DMS 273 treated with DMSO at 0.1 percent for 48 hours (cell line): ENCODE results near the gene MEF2B.
"Not testable (repeated sequence)": the region's sequence is repeated elsewhere in the genome, so short reads cannot be mapped to it uniquely, and the experiment has no call there.

Experiments
- DNase-seq: peaks from one replicate; lab custom pipeline; 2025; lab: John Stamatoyannopoulos, UW

The MEF2B gene

DNA sequence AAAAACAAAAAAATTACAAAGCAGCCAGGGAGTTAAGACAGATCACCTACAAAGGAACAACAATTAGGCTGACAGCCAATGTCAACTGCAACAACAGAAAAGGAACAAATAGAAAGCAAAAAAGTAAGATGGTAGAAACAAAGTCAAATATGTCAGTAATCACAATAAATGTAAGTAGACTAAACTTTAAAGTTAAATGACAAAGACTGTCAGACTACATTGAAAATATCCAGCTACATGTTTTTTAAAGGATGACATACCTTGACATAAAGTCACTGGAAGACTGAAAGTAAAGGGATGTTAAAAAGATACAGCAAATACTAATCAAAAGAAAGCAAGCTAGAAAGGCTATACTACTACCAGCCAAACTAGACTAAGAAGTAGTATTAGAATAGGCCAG lies 46.7 kb downstream of the MEF2B start:
- DNase-seq: no peak

DNA sequence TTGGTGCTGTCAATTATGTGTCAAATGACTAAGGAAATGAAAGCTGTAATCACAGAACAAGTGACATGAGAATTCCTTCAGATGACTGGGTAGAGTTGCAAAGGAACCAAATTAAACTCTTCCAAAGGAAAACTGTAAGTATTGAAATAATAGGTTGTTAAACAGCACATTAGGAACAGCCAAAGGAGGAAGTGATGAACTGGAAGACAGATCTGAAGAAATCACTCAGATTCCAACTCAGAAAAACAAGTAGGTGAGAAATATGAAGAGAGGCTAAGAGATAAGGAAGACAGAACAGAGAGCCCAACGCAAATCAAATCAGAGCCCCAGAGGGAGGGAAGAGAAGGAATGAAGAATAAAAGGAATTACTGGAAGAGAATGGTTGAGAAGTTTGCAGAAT lies 47.2 kb downstream of the MEF2B start:
- DNase-seq: no peak

- no peak for DNase-seq
Observed at GRCh38 chr19:19121371-19121770, 48.7 kb downstream of the MEF2B start.

GRCh38 chr19:19120308-19121231 lies 49.5 kb downstream of the MEF2B start:
- DNase-seq: no peak

DNA sequence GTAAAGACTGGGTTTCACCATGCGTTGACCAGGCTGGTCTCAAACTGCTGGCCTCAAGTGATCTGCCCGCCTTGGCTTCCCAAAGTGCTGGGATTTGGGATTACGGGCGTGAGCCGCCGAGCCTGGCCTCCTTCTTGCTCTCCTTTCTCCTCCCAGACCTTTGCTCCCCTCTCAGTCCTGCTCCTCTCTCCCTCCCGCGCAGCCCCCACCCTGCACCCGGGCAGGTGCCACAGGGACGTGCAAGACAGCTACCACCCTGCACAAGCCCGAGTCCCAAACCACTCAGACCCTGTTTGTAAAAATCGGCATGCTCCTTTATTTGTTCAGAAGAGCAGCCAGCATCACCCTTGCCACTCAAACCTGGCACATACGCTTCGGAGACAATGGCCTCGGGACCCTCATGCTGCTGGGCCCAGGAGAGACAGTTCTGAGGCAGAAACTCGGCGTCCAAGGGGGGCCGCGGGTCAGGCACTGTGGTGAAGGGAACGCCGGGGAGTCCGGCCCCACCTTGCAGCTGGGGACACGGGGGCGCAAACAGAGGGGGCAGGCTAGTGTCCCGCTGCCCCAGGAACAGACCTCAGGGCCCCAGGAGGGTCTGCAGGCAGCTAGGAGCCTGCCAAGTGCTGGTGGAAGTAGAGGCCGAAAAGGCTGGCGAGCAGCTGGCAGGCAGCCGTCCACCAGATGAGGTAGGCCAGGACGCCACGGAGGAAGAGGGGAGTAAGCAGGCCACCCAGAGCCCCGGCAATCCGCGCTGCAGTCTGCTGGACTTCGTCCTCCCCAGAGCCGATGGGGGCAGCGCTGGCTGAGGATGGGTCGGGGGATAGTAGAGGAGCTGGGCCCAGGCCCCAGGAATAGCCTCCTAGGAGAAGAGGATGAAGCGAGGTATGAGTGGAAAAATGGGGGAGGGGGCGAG lies 50.5 kb downstream of the MEF2B start:
- DNase-seq: no peak

GRCh38 chr19:19115954-19116353 lies 54.1 kb downstream of the MEF2B start:
- no peak for DNase-seq

DNA sequence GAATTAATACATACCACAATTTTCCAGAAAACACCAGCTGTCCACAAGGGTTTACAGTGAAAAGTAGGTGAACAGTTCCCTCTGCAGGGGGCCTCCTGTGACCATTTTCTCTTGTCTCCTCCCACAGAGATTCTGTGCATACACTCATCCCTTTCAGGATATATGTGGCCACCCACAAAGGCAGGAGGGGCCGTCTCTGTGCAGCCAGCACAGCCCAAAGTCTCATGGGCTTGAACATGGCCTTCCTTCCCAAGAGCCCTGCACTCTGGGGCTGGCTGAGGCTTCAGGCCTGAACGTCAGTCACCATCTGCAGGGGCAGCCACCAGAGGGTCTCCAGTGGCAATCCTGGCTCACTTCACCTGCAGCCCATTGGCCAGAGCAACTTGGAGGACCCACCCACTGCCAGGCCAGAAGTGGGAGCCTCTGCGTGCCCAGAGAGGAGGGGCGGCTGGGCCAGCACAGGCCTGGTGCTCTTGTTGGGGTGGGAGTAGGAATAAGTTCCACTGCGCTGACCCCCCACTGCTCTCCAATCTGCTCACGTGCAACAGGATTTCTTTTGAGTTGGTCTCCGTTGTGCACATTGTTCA lies 56.9 kb downstream of the MEF2B start:
- peak; percentile 77 for DNase-seq

DNA sequence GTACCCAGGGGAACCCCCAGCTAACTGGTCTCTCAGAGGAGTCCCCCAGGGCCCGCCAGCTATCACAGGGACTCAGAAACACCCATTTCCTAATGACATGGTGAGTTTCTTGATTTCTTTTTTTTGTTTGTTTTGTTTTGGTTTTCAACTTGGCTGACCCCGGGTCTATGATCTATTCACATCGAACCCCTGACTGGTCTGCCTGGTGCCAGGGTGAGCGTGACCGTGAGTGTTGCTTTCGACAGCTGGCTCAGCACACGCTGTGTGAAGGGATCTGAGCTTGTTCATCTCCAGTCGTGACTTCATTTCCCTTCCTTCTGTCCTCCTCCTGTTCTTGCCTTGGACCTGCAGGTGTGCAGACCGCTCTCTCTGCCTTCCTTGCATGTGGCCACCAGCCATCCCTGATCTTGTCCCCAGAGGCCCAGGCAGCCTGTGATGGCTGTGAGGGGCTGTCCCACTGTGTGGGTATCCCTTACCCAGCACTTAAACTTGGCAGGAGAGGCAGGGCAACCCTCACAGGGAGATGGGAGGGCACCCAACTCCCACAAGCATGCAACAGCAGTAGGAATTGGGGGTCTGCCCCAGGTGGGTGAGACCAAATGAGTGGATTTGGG lies 58.0 kb downstream of the MEF2B start:
- no peak for DNase-seq

DNA sequence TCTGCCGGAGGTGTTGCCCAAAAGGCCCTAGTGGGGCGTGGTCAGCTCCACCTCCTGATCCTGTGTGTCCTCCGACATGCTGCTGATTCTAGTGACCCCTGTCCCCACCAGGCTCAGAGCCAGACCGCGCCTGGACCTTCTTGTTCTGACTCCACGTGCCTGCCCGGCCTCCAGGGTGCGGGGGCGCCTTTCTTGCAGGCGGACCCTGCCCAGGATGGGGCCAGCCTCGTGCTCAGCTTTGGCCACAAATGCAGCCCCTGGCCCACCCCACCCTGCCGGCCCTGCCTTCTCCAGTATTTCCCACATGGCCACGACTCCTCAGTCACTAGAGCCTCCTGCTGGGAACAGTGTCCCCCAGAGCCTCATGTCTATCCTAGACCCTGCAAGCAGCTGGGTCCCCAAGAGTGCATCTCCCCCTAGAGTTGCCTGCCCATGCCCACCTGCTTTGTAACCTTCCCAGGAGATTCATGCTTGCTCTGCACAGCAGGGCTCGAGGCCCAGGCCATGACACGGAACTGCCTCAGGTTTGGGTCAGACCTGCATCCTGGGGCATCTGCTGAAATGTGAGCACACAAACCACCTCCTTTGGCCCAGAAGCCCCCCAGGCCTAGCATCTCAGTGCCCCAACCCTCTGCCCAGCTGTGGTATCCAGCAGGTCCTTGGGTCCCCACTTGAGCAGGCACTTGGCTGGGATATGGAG lies 58.8 kb downstream of the MEF2B start:
- no peak for DNase-seq

DNA sequence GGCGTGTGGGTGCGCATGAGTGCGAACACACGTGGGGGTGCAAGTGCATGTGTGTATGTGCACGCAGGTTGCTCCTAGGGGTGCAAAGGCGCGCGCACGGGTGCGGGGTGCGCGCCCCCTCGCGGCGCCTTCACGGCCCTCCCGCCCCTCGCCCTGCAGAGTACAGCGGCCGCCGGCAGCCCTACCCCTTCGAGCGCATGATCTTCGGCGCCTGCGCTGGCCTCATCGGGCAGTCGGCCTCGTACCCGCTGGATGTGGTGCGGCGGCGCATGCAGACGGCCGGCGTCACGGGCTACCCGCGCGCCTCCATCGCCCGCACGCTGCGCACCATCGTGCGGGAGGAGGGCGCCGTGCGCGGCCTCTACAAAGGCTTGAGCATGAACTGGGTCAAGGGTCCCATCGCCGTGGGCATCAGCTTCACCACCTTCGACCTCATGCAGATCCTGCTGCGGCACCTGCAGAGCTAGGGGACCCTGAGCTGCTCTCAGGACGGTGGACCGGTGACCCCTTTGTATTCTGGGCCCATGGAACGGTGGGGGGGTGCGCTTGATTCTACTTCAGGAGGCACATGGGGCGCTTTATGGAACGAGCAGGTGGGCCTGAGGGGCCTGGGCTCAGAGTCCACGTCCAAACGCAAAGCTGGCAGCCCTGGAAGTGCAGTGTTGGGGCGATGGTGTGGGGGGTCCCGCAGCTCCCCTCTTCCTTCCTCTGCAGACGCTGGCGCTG lies 59.5 kb downstream of the MEF2B start:
- no peak for DNase-seq

DNA sequence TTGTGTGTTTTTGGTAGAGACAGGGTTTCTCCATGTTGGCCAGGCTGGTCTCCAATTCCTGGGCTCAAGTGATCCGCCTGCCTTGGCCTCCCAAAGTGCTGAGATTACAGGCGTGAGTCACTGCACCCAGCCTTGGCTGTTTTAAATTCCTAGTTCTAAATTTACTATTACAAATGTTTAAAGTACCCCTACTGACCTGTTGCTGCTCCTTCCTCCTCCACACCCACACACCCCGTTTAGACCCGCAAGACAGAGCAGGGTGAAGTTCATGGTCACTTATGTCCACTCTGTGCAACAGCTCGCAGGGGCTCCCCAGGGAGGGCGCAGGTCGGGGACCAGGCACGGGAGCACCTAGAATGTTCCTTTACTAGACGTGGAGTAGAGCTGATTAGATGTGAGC lies 60.5 kb downstream of the MEF2B start:
- no peak for DNase-seq

DNA sequence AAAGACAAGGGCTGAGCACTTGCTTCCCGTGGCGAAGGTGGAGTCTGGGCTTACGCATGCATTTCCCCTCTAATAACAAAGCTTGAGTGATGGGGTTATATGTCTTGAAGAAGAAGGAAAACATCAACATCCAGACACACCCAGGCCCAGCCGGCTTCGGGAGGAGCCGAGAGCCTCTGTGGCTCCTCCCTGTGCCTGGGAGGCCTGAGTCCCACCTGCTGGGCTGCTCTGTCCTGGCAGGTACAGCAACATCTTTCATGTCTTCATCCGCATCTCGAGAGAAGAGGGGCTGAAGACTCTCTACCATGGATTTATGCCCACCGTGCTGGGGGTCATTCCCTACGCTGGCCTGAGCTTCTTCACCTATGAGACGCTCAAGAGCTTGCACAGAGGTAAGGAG lies 62.4 kb downstream of the MEF2B start:
- DNase-seq: no peak

- DNase-seq: not testable (repeated sequence)
Observed at GRCh38 chr19:19106938-19107337, 63.1 kb downstream of the MEF2B start.

DNA sequence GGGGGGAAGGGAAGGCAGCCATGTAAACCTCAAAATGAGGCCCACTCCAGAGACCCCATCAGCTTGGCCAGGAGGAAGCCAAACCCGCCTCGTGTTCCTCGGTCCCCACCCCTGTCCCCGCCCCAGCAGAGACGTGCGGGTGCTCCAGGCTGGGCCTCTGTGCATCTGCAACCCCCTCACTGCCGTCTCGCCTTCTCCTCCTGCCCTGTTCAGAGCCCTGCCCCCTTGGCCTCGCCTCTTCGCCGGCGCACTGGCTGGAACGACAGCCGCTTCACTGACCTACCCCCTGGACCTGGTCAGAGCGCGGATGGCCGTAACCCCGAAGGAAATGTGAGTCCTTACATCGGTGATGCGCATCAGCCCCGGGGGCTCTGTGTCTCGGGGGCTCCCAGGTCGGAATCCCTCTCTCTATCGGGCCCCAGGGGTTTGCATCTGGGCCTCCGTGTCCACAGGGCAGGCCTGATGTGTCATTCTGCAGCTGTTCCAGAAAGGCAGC lies 64.0 kb downstream of the MEF2B start:
- no peak for DNase-seq

DNA sequence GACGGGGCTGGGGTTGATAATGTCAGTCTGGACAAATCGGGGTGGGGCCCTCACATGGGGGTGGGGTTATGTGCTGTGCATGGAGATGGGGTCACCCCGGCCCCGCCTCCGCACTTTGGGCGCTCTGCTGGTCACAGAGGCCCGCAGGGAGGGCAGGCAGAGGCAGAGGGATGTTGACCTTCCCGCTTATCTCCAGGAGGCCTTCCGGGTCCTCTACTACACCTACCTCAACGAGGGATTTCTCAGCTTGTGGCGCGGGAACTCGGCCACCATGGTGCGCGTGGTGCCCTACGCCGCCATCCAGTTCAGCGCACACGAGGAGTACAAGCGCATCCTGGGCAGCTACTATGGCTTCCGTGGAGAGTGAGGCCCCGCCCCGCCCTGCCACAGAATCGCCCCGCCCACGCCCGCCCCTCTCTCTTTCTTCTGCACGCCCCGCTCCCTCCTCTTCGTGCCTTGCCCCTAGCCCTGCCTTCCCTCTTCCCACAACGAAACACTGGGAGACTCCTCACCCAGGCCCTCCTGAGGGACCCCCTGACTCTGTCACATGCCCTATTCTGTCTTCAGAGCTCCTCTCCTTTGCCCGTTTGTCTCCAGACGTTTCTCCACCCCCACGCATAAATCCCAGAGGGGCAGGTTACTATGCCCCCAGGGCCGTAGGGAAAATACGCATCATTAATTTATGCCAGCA lies 64.6 kb downstream of the MEF2B start:
- no peak for DNase-seq

DNA sequence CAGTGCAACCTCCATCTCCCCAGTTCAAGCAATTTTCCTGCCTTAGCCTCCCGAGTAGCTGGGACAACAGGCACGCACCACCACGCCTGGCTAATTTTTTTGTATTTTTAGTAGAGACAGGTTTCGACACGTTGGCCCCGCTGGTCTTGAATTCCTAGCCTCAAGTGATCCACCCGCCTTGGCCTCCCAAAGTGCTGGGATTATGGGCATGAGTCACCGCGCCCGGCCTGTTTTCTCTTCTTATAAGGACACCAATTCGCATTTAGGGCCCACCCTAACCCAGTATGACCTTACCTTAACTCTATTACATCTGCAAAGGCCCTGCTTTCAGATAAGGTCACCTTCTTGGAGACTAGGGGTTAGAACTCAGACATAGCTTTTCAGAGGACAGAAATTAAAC lies 66.9 kb downstream of the MEF2B start:
- no peak for DNase-seq

DNA sequence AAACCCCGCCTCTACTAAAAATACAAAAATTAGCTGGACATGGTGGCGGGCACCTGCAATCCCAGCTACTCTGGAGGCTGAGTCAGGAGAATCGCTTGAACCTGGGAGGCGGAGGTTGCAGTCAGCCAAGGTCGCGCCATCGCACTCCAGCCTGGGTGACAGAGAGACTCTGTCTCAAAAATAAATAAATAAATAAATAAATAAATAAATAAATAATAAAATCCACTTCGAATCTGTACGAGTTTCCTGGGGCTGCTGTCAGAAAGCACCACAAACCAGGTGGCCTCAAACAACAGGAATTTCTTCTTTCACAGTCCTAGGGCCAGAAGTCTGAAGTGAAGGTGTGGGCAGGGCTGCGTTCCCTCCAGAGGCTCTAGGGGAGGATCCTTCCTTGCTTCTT lies 67.5 kb downstream of the MEF2B start:
- not testable (repeated sequence) for DNase-seq

DNA sequence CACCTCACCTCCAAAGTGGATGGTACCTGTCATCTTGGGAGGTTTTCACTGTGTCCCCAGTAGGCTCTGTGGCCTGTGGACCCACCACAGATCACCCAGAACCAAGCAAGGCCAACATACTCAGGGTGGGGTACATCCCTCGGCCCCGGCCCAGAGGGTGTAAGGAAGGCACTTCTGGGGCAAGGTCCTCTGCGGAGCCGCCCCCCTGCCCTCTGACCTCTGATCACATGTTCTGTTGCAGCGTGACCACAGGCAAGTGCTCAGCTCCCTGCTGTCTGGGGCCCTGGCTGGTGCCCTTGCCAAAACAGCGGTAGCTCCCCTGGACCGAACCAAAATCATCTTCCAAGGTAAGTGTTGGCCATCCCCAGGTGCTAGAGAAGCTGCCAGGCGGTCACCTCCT lies 68.5 kb downstream of the MEF2B start:
- no peak for DNase-seq

DNA sequence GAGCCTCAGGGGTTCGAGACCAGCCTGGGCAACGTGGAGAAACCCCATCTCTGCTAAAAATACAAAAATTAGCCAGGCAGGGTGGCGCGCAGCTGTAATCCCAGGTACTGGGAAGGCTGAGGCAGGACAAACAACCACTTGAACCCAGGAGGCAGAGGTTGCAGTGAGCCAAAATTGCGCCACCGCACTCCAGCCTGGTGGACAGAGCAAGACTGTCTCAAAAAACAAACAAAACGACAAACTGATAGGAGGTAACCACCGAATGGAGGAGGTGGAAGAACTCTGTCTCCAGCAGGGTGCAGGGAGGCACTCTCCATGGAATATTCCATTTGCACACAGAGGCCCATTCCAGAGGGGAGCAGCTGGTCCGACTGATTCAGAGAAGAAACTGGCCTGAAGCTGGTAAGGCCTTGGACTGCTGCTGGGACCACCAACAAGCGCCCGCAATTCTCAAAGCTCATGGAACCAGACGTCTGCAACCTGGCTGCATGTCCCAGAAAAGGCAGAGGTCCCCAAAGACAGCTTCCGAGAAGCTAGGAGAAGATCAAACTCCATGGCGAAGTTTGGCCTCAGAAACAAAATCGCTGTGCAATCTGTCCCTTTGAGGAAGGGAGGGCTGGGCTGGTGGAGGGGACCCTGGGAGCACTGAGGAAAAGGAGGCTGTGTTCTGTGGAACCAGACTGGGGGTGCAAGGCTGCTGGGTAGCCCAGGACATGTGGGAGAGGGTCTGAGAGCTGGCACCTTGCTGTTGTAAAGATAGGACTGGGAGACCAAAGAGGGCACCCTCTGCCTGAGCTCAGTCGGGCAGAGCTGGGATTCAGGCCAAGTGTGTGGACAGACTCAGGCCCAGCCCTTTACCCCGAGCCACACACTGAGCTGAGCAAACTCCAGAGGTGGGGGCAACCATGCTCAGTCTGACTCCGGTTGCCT lies 71.1 kb downstream of the MEF2B start:
- no peak for DNase-seq
